GM19239 (cell line): ENCODE measurements around the gene EXD3.
"Not testable (repeated sequence)": the region's sequence is repeated elsewhere in the genome, so short reads cannot be mapped to it uniquely, and the experiment has no call there.

Experiments used
- DNase-seq: peaks from one replicate; pipeline ENCODE4 v3.0.0; 2011; ENCODE audit warnings: low spot score; ENCODE audit not compliant: insufficient read length
- FAIRE-seq: peaks from 2 replicates; lab custom pipeline; 2011; peaks lifted over from hg19 to GRCh38; lab: Jason Lieb, UNC

Gene EXD3

GRCh38 chr9:137422604-137423513 lies at the start of gene EXD3, which contains the start of gene NOXA1:
TSS of gene EXD3 (minus strand) at chr9:137423162. CDS start at chr9:137395357, 27,805 bp downstream.
TSS of gene NOXA1 (plus strand) at chr9:137423393. CDS start at chr9:137423530, 137 bp downstream.
- DNase-seq (peak; percentile 99), FAIRE-seq (peak; percentile 74)

GRCh38 chr9:137470785-137471184 lies 47.8 kb upstream of the EXD3 start:
- no peak for DNase-seq
- no peak for FAIRE-seq

- DNase-seq (no peak), FAIRE-seq (no peak)
Measured at GRCh38 chr9:137467896-137468295, 44.9 kb upstream of the EXD3 start.

- FAIRE-seq = no peak
- DNase-seq = no peak
Measured at GRCh38 chr9:137467161-137467581, 44.2 kb upstream of the EXD3 start.

- not testable (repeated sequence) for DNase-seq, FAIRE-seq
Measured at GRCh38 chr9:137466389-137467085, 43.6 kb upstream of the EXD3 start.

DNA sequence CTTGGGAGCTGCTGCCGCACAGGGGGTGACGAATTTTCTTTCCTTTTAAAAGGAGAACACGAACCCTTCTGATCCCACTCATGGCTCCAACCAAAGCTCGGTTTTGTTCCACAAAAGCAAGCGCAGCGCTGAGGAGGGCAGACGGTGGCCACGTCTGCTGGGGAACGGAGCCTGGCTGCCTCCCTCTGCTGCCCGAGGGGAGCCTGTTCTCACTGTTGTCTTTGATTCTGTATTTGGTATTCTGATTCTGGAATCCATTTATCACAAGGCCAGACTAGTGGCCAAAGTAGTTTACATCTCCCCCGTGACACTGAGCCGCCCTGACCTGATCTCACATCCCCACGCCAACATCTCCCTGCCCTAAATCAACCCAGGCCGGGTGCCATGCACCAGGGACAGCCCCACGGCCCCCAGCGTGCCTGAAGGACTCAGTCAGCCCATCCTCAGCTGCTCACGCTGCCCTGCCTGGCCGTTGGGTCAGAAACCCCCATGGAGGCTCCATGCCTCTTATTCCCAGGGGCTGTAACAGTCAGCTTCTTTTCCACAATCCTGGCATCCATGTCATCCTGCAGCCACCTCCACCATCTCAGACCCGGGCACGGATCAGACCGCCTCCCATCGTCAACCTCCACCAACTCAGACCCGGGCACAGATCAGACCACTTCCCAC lies 42.9 kb upstream of the EXD3 start:
- DNase-seq = no peak

GRCh38 chr9:137465000-137465719 lies 42.2 kb upstream of the EXD3 start:
- DNase-seq (no peak), FAIRE-seq (no peak)

More for the DNA sequence above, 42.9 kb upstream of the EXD3 start:
- no peak for FAIRE-seq

GRCh38 chr9:137464291-137464999 lies 41.5 kb upstream of the EXD3 start:
- DNase-seq = no peak
- no peak for FAIRE-seq

DNA sequence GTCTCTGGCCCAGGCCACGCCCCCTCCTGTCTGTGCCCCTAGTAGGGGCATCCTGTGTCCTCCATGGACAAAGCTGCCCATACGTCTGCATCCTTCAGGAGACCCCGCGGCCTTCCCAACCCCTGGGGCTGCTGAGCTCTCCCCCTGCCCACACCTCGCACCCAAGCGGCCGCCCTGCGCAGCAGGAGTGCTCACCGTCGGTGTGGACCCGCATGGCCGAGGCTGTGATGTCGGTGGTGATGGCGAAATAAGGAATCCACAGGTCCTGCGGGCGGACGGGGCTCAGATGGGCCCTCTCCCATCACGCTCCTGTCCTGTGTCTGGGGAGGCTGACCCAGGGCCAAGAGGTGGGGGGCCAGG lies 40.9 kb upstream of the EXD3 start:
- no peak for FAIRE-seq
- DNase-seq = no peak

GRCh38 chr9:137462986-137463930 lies 40.3 kb upstream of the EXD3 start:
- FAIRE-seq (no peak), DNase-seq (no peak)

- DNase-seq = no peak
- no peak for FAIRE-seq
Measured at GRCh38 chr9:137462396-137462985, 39.5 kb upstream of the EXD3 start.

GRCh38 chr9:137461663-137462395 lies 38.9 kb upstream of the EXD3 start:
- DNase-seq = peak; percentile 89
- peak; percentile 87 for FAIRE-seq

- DNase-seq (no peak), FAIRE-seq (no peak)
Measured at GRCh38 chr9:137461316-137461662, 38.3 kb upstream of the EXD3 start.

- DNase-seq = no peak
- FAIRE-seq = no peak
Measured at GRCh38 chr9:137460363-137461315, 37.7 kb upstream of the EXD3 start.

DNA sequence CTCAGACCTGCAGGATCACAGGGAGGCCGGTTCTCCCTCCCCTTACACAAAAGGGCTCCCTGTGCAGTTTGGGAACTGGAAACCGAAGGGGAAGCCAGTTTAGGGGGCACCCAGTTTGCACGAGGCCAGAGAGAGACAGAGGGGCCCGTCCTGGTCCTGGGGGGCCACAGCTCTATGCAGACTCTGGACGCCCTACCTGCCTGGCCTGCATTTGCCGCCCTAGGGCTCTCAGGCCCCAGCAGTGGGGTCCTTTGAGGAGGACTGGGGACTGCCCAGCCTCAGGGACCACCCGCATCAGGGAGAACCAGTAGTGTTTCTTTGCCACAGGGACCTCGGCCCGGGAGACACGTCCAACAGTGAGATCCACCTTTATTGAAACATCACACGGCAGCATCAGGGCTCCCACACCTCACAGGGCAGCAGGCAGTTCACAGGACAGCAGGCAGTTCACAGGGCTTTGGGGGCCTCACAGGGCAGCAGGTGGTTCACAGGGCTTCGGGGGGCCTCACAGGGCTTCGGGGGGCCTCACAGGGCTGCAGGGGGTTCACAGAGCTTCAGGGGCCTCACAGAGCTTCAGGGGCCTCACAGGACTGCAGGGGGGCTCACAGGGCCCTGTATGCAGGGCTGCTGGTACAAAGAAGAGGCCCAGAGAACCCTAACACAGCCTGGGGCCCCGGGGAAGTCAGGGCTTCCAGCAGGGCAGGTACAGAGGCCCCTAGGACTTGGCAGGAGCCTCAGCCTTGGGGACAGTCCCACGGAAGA lies 36.8 kb upstream of the EXD3 start:
- FAIRE-seq = no peak
- no peak for DNase-seq
